IMR-90 (cell line): ENCODE data around the gene TOR1AIP2.

Source experiments
- BHLHE40 ChIP-seq: fragments of 150-350 bp; IDR thresholded peaks from 2 replicates; pipeline ENCODE4 v1.6.1; 2016; ENCODE audit warnings: mild to moderate bottlenecking, low read depth, low read length
- CEBPB ChIP-seq: IDR thresholded peaks from 2 replicates; pipeline ENCODE4 v1.6.1; 2012; ENCODE audit warnings: low read depth, low read length, improper control_type of control experiment
- CHD1 ChIP-seq: IDR thresholded peaks from 2 replicates; pipeline ENCODE4 v1.6.1; 2012; ENCODE audit warnings: low read depth, low read length, improper control_type of control experiment
- ELK1 ChIP-seq: fragments of 150-350 bp; IDR thresholded peaks from 2 replicates; pipeline ENCODE4 v1.6.1; 2016; ENCODE audit warnings: low read depth, mild to moderate bottlenecking, low read length, moderate library complexity, borderline replicate concordance
- MAFK ChIP-seq: IDR thresholded peaks from 2 replicates; pipeline ENCODE4 v1.6.1; 2012; ENCODE audit warnings: low read depth, low read length, improper control_type of control experiment
- MXI1 ChIP-seq: IDR thresholded peaks from 2 replicates; pipeline ENCODE4 v1.6.1; 2012; ENCODE audit warnings: low read depth, mild to moderate bottlenecking, low read length, moderate library complexity, borderline replicate concordance
- POLR2A ChIP-seq: IDR thresholded peaks from 2 replicates; pipeline ENCODE4 v1.6.1; 2012; ENCODE audit warnings: mild to moderate bottlenecking, low read depth, low read length
- RAD21 ChIP-seq: IDR thresholded peaks from 2 replicates; pipeline ENCODE4 v1.6.1; 2012; ENCODE audit warnings: low read length, improper control_type of control experiment
- RCOR1 ChIP-seq: IDR thresholded peaks from 2 replicates; pipeline ENCODE4 v1.6.1; 2012; ENCODE audit warnings: mild to moderate bottlenecking, low read length, improper control_type of control experiment; ENCODE audit not compliant: insufficient replicate concordance
- RFX5 ChIP-seq: IDR thresholded peaks from 2 replicates; pipeline ENCODE4 v1.8.0; 2012; ENCODE audit warnings: low read depth, mild to moderate bottlenecking, low read length, moderate library complexity
- USF2 ChIP-seq: fragments of 150-350 bp; IDR thresholded peaks from 2 replicates; pipeline ENCODE4 v1.6.1; 2017; ENCODE audit warnings: mild to moderate bottlenecking, antibody characterized with exemption, low read length, low read depth
- TF ChIP-seq, protein P1 (sequence below): conservative IDR thresholded peaks from 2 replicates; pipeline ENCODE4 v1.5.1; 2012; ENCODE audit warnings: mild to moderate bottlenecking, low read depth, low read length, improper control_type of control experiment

DNA sequence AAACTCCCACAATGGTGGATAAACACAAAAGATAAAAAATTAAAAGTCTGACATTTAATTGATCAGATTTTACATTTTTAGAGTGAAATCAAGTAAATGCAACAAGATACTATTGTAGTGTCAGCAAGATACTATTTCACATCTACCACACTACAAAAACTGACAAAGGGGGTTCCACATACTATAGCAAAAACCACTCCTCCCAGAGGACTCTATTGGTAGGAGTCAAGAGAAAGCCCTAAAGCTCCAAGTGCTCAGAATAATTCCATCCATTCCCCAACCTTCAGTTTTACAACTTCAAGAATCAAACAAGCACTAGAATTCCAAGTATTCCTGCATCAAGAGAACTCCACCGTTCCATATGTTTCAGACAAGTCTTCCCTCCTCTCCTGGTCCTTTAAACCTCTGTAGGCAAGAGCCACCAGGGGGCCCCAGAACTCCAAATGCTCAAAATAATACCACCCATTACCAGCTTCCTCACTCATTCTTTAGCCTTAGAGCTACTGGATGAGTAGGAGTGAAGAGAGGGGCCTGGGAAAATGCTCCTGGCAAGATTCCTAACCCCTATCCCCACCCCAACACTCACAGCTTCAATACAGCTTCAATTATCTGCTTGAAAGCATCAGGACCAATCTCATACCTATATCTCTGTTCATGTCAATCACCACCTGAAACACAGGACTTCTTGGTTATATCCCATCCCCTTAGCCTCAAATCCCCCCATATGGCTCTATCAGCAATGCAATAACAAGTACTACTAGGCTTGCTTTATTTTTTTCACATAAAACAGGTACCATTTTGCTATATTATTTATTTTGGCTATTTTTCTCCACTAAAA is 9.9 kb downstream of the TOR1AIP2 start:
- TF ChIP-seq, protein P1, sequence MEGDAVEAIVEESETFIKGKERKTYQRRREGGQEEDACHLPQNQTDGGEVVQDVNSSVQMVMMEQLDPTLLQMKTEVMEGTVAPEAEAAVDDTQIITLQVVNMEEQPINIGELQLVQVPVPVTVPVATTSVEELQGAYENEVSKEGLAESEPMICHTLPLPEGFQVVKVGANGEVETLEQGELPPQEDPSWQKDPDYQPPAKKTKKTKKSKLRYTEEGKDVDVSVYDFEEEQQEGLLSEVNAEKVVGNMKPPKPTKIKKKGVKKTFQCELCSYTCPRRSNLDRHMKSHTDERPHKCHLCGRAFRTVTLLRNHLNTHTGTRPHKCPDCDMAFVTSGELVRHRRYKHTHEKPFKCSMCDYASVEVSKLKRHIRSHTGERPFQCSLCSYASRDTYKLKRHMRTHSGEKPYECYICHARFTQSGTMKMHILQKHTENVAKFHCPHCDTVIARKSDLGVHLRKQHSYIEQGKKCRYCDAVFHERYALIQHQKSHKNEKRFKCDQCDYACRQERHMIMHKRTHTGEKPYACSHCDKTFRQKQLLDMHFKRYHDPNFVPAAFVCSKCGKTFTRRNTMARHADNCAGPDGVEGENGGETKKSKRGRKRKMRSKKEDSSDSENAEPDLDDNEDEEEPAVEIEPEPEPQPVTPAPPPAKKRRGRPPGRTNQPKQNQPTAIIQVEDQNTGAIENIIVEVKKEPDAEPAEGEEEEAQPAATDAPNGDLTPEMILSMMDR = peak; percentile 74
- TF ChIP-seq BHLHE40 (no peak), ELK1 (no peak), POLR2A (no peak), USF2 (no peak), RAD21 (peak; percentile 61), MAFK (no peak), CEBPB (no peak), CHD1 (no peak), RFX5 (no peak), RCOR1 (no peak), MXI1 (no peak)
